NCI-H1105 (cell line): ENCODE results near the gene TMPRSS11B.
"Not testable (repeated sequence)": the region's sequence is repeated elsewhere in the genome, so short reads cannot be mapped to it uniquely, and the experiment has no call there.

Experiments
- DNase-seq: peaks from one replicate; lab custom pipeline; 2025; lab: John Stamatoyannopoulos, UW

TMPRSS11B gene, protein sequence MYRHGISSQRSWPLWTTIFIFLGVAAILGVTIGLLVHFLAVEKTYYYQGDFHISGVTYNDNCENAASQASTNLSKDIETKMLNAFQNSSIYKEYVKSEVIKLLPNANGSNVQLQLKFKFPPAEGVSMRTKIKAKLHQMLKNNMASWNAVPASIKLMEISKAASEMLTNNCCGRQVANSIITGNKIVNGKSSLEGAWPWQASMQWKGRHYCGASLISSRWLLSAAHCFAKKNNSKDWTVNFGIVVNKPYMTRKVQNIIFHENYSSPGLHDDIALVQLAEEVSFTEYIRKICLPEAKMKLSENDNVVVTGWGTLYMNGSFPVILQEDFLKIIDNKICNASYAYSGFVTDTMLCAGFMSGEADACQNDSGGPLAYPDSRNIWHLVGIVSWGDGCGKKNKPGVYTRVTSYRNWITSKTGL

GRCh38 chr4:68245594-68245993 lies at the start of gene TMPRSS11B:
Gene TMPRSS11B, minus strand, starts transcription at chr4:68245694. Its CDS starts 136 bp downstream, at chr4:68245558.
- no peak for DNase-seq

DNA sequence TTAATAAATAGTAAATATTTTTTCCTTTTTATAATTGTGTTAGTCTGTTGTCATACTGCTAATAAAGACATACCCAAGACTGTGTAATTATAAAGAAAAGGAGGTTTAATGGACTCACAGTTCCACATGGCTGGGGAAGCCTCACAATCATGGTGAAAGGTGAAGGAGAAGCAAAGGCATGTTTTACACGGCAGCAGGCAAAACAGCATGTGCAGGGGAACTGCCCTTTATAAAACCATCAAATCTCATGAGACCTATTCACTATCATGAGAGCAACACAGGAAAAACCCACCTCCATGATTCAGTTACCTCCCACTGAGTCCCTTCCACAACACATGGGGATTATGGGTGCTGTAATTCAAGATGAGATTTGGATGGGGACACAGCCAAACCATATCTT lies 45.8 kb upstream of the TMPRSS11B start:
- no peak for DNase-seq

DNA sequence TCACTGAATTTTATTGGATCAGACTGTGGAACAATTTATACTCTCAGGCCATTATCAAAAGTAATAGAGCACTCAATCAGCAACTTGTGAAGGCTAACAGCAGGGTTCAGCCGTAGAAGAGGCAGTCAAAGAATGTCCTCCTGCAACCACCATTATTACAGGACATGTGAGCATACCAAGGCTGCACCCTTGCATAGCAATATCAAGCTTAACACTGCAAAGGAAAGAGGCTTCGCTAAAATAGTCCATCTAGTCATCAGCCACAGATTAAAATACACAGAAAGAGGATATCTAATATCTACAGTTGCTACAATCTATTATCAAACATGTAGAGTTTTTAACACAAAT lies 42.9 kb upstream of the TMPRSS11B start:
- no peak for DNase-seq

- DNase-seq = no peak
These were observed 42.4 kb upstream of the TMPRSS11B start for GRCh38 chr4:68287704-68288392.

GRCh38 chr4:68283714-68284113 lies 38.2 kb upstream of the TMPRSS11B start:
- DNase-seq = no peak

DNA sequence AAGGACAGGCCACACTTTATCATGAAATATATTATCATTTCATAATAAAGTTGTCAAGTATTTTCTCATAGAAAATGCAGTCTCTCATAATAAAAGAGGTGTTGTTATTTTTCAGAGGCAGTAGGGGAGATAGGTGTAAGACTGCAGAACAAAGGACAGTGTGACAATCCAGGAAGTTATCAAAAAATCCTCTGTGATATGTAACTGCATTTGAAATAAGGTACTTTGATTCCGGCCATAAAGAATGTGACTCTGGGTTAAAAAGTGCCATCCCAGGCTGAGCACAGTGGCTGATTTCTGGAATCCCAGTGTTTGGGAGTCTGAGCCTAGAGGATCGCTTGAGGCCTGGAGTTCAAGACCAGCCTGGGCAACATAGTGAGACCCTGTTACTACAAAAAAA lies 37.6 kb upstream of the TMPRSS11B start:
- DNase-seq = no peak

DNA sequence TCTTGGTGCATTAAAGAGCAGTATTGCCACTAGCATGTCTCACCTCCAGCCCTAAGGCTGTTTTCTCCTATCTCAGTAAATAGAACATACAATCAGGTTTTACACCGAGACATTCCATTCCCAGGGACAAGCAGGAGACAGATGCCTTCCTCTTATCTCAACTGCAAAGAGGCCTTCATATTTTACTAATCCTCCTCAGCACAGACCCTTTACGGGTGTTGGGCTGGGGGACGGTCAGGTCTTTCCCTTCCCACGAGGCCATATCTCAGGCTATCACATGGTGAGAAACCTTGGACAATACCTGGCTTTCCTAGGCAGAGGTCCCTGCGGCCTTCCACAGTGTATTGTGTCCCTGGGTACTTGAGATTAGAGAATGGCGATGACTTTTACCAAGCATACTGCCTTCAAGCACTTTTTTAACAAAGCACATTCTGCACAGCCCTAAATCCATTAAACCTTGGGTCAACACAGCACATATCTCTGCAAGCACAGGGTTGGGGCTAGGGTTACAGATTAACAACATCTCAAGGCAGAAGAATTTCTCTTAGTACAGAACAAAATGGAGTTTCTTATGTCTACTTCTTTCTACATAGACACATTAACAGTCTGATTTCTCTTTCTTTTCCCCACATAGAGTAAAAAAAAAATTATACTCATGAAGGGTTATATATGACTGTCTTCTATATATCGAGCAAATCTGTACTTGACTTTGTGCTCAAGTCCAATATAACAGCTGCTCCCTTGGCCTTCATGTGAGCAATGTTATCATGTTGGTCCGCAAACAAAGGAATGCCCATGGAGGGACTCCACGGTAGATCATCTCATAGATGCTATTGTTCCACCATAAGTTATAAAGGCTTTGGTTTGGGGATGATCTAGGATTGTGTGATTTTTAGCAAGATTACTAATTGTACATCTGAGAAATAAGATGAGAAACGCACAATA lies 36.6 kb upstream of the TMPRSS11B start:
- DNase-seq = not testable (repeated sequence)

DNA sequence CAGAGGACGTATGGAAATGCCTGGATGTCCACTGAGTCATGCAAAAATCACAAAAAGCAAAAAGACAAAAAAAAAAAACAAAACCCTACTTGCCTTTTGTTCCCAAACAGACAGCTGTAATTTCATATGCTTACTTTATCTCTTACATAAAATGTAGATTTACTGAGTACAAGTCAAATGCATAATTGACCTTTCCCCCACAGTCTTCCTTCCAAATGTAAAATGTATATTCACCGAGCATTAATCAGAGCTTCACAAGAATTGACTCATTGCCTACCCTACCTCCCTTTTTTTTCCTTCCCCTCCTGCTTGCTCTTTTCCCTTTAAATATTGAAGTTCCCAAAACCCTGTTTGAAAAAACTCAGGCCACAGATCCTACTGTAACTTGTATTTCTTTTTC lies 32.5 kb upstream of the TMPRSS11B start:
- no peak for DNase-seq

DNA sequence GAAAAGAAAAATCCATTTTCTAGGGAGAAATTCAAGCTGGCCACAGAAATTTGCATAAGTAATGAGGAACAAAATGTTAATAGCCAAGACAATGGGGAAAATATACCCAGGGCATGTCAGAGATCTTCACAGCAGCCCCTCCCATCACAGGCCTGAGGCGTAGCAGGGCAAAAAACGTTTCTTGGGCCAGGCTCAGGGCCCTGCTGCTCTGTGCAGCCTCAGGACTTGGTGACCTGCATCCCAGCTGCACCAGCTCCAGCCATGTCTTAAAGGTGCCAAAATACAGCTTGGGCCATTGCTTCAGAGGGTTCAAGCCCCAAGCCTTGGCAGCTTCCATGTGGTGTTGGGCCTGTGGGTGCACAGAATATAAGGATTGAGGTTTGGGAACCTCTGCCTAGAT lies 32.1 kb upstream of the TMPRSS11B start:
- no peak for DNase-seq

- DNase-seq = no peak
These were observed 27.4 kb upstream of the TMPRSS11B start for GRCh38 chr4:68272860-68273259.

DNA sequence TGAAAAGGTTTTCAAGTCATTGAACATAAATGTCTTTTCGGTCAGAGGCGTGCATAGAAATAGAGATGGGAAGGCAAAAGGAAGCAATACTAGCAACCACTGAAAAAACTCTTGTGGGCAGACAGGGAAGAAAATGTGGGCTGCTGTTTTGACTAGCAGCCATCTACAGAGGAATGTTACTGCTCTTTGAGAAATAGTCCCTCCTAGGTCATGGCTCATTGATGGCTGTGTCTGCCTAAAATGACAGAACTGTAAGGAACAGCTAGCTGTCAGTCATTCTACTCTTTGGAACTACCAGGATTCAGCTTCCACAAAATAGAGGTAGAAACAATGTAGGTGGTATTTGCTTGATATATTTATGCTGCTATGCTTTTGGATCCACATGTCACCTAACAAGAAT lies 26.9 kb upstream of the TMPRSS11B start:
- no peak for DNase-seq

DNA sequence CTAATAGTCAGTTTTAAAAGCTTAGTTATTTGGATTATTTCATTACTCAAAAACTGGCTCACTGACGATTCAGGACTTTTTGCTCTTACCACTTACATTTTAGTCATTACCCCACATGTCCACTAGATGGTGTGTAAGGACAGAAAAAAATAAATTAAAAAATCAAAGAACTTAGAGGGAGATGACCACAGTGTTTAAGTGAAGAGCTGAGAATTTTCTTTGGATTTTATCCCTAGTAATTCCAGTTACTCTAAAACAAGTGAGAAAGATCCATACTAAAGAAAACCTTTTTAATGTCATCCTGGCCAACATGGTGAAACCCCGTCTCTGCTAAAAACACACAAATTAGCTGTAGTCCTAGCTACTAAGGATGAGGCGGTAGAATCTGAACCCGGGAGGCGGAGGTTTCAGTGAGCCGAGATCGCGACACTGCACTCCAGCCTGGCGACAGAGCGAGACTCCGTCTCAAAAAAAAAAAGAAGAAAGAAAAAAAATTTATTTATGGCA lies 26.4 kb upstream of the TMPRSS11B start:
- DNase-seq = no peak

DNA sequence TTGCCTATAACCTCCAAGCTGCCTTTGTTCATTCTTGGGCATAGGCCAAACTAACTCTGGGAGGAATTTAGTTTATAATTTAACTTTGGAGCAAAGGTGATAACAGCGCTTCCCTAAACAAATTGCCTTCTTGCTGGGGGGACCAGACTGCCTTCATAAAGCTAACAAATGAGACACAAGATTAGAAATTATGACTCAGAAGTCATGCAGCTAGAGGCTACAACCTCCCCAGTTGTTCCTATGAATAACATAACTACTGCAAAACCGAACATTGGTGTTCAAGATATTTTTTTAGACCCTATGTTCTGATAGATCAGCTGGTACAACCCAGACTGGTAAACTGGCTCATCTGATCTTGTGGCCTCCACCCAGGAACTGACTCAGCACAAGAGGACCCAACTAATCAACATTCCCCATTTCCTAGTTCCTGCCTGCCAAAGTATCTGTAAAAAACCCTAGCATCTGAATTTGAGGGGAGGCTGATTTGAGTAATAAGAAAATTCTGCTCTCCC lies 22.0 kb upstream of the TMPRSS11B start:
- DNase-seq = no peak

DNA sequence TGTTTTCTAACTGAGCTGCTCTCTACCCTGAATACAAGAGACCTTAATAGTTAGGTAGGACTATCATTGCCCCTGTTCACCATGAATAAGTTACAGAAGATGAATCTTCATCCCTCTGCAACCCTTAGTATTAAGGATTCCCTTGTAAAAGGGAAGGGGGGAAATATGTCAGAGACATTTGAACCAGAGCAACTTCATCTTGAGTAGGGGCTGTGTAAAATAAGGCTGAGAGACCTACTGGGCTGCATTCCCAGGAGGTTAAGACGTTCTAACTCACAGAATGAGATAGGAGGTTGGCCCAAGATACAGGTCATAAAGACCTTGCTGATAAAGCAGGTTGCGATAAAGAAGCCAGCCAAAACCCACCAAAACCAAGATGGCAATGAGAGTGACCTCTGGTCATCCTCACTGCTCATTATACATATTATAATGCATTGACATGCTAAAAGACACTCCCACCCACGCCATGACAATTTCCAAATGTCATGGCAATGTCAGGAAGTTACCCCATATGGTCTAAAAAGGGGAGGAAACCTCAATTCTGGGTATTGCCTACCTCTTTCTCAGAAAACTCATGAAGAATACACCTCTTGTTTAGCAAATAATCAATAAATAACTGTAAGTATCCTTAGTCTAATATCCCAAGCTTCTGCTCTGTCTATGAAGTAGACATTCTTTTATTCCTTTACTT lies 19.5 kb upstream of the TMPRSS11B start:
- DNase-seq = no peak

DNA sequence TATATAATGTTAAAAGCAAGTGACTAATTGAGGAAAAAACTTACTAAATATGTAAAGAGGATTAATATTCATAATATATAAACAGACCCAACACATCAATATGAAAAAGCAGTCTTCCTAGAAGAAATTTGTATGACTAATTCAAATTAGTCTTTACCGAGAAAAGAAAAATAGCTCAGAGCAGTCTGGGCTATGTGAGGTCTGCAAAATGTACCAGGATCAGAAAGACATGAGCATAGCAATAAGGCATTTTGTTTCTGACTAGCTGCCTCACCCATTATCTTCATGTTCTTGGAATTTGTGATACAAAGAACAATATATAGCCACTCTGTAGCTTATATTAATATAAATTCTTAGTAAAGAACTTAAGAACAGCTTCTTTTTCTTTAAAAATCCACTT lies 13.7 kb upstream of the TMPRSS11B start:
- DNase-seq = no peak

- DNase-seq = no peak
These were observed 12.2 kb upstream of the TMPRSS11B start for GRCh38 chr4:68257719-68258118.

GRCh38 chr4:68256284-68256683 lies 10.8 kb upstream of the TMPRSS11B start:
- DNase-seq = no peak

- no peak for DNase-seq
These were observed 4.8 kb upstream of the TMPRSS11B start for GRCh38 chr4:68250151-68250930.

- no peak for DNase-seq
These were observed 3.9 kb upstream of the TMPRSS11B start for GRCh38 chr4:68249434-68249833.

DNA sequence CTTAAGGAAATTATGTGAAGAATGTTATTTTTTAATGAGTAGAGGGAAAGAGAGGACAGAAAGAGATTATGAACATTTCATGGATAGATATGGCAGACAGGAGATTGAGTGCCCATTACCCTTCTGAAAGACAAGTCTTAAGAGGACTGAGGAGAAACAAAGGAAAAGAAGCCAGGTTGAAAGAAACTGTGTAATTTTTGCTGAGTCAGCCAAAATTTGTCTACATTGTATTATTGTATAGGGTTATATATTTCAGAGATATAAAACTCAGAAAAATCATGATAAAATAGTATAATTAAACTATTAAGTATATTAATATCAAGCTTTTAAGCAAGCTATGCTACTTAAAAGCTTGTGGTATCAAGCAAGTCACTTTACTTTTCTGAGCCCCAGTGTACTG lies 4.9 kb downstream of the TMPRSS11B start:
- DNase-seq = no peak

DNA sequence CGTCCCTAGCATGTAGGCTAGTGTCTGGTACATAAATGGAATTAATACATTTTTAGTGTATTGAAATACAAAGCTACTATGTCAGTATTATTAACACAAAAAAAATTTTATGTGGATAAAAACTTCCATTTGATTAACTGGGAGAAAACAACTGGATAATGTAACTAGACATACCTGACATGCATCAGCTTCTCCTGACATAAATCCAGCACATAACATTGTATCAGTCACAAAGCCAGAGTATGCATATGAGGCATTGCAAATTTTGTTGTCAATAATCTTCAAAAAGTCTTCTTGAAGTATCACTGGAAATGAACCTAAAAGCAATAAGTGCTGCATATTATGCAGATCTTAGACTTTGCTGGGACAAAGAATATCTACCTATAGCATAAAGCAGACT lies 16.9 kb downstream of the TMPRSS11B start:
- no peak for DNase-seq
